Kidney epithelial cell (primary cell): ENCODE results near the gene AXIN1. TPM values are rescaled to one million over a fixed set of nuclear protein-coding genes. Genes with fewer than 3 reads are reported as not detected.
"Not testable (repeated sequence)": the region's sequence is repeated elsewhere in the genome, so short reads cannot be mapped to it uniquely, and the experiment has no call there.

Experiments
- DNase-seq: peaks from one replicate; pipeline ENCODE4 v3.0.0-alpha.2; 2010; ENCODE audit warnings: low read depth
- H3K27me3 ChIP-seq: 2 replicates; pipeline ENCODE4 v1.6.0; 2011; ENCODE audit warnings: low read length; ENCODE audit not compliant: control insufficient read depth, insufficient read depth
- H3K36me3 ChIP-seq: 2 replicates; pipeline ENCODE4 v1.5.1; 2011; ENCODE audit warnings: low read length; ENCODE audit not compliant: control insufficient read depth, insufficient read depth
- H3K4me3 ChIP-seq: 2 replicates; pipeline ENCODE4 v1.5.1; 2011; ENCODE audit warnings: low read depth, mild to moderate bottlenecking, control low read depth, low read length
- CTCF ChIP-seq: IDR thresholded peaks from 2 replicates; pipeline ENCODE4 v1.5.1; 2011; ENCODE audit warnings: mild to moderate bottlenecking, moderate library complexity, low read length, control low read depth, inconsistent platforms; ENCODE audit not compliant: insufficient read depth, poor library complexity, severe bottlenecking
- total RNA-seq: library from RNA; depleted of rRNA; stranded (reverse); fragments of >200 nt; gene quantifications from 2 replicates; pipeline ENCODE4 v1.2.3, GENCODE V29; 2015

The AXIN1 gene
- total RNA-seq, 1 donor from 2014 or later = 43.0 TPM

GRCh38 chr16:337437-337836 lies 15.1 kb downstream of the AXIN1 start:
- DNase-seq = no peak
- TF ChIP-seq CTCF = no peak
- H3K27me3 ChIP-seq = no peaks in the 10 kb centered on the region
- H3K36me3 ChIP-seq = no peaks in the 10 kb centered on the region
- H3K4me3 ChIP-seq = no peak overlapping the region

DNA sequence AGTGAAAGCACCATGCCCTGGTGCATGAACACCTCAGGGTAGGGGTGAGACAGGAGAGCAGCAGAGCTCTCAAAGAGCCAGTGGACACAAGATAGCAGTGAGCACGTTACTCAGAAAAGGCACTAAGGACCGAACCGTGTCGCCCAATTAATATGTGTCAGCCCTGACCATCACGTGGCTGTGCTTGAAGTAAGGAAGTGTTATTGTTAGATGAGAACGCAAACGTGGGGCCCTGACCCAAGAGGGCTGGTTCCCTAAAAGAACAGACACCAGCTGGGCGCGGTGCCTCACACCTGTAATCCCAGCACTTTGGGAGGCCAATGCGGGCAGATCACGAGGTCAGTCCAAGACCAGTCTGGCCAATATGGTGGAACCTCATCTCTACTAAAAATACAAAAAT lies 16.3 kb downstream of the AXIN1 start:
- H3K4me3 ChIP-seq = no peak overlapping the region
- H3K27me3 ChIP-seq = no peaks in the 10 kb centered on the region
- no peak for TF ChIP-seq CTCF
- no peak for DNase-seq
- no peaks in the 10 kb centered on the region for H3K36me3 ChIP-seq

DNA sequence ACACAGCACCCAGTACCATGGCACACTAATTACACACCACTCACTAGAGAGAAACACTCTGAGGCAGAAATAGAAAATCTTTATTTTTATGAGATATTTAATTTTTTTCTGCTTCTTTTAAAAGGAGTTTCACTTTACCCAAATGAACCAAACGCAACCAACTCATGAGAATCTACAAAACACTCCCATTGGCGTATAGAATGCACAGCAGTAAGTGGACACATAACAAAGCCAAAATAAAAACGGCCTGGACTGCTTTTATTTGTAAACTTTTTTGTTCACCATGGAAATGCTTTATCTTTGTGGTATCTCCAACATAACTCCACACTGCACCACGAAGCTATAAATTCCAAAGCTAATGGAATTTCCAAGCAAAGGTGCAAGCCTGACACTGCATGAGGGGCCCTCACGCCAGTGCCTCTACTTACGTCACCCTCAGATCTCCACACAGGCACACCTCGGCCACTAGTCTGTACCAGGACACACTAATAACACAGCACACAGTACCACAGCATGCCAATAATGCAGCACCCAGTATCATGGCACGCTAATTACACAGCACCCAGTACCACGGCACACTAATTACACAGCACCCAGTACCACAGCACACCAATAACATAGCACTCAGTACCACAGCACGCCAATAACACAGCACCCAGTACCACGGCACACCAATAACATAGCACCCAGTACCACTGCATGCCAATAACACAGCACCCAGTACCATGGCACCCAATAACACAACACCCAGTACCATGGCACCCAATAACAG lies 17.5 kb downstream of the AXIN1 start:
- H3K4me3 ChIP-seq, H3K36me3 ChIP-seq, DNase-seq: not testable (repeated sequence)

DNA sequence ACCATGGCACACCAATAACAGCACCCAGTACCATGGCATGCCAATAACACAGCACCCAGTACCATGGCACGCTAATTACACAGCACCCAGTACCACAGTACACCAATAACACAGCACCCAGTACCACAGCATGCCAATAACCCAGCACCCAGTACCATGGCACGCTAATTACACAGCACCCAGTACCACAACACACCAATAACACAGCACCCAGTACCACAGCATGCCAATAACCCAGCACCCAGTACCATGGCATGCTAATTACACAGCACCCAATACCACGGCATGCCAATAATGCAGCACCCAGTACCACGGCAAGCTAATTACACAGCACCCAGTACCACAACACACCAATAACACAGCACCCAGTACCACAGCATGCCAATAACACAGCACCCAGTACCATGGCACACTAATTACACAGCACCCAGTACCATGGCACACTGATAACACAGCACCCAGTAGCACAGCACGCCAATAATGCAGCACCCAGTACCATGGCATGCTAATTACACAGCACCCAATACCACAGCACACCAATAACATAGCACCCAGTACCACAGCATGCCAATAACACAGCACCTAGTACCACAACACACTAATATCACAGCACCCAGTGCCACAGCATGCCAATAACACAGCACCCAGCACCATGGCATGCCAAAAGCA lies 18.2 kb downstream of the AXIN1 start:
- DNase-seq, H3K27me3 ChIP-seq, H3K4me3 ChIP-seq, H3K36me3 ChIP-seq: not testable (repeated sequence)

More for the DNA sequence above, 17.5 kb downstream of the AXIN1 start:
- not testable (repeated sequence) for H3K27me3 ChIP-seq

- H3K4me3 ChIP-seq = no peak overlapping the region
- no peak for DNase-seq
- H3K27me3 ChIP-seq = no peaks in the 10 kb centered on the region
- no peak for TF ChIP-seq CTCF
- H3K36me3 ChIP-seq = no peaks in the 10 kb centered on the region
Measured at GRCh38 chr16:333406-334094, 19.0 kb downstream of the AXIN1 start.

DNA sequence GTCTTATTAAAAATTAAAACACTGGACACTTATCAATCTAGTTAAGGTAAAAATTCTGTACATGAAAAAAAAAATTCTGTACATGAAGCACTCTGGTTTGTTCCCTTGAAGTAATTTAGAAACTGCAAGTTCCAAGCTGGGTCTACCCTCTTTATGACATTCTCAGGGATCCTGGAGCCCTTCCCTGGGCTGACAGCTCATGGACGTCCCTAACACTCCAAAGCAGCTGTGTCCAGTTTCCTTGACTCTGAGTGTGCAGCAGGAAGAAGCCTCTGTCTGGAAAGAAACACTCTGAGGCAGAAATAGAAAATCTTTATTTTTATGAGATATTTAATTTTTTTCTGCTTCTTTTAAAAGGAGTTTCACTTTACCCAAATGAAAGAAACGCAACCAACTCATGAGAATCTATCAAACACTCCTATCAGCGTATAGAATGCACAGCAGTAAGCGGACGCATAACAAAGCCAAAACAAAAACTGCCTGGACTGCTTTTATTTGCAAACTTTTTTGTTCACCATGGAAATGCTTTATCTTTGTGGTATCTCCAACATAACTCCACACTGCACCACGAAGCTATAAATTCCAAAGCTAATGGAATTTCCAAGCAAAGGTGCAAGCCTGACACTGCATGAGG lies 21.2 kb downstream of the AXIN1 start:
- not testable (repeated sequence) for H3K36me3 ChIP-seq, H3K4me3 ChIP-seq, H3K27me3 ChIP-seq

DNA sequence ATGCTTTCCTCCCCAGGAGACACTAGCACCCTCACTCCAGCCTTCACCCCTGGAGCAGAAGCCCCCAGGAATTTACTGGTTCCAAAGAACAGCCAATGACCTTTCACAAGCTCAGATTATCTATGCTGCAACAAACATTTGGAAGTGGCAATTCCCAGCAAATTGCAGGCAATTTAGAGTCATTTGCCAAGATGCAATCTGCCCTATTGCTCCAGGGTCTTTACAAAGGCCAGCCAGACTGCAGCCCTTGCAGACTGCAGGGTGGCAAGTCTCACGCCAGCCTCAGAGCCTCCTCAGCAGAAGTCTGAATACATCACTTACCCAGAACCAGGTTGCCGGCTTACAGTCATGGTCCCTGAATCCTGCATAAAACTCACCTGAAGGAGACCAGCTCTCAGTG lies 21.8 kb downstream of the AXIN1 start:
- Histone ChIP-seq H3K4me3 (no peak overlapping the region), H3K36me3 (no peaks in the 10 kb centered on the region), H3K27me3 (no peaks in the 10 kb centered on the region)
- DNase-seq = no peak
- TF ChIP-seq CTCF = no peak

More for the DNA sequence above, 21.2 kb downstream of the AXIN1 start:
- DNase-seq = not testable (repeated sequence)
